Heart right ventricle (tissue), 16 donors: Measurements from ENCODE around the gene LRP1B. TPM values are rescaled to one million over a fixed set of nuclear protein-coding genes. Genes with fewer than 3 reads are reported as not detected.

ENCODE experiments used
- ATAC-seq, 8 donors: fragments of 200-7000 bp; cut with Tn5 transposase; one replicate each; pipeline ENCODE4 v1.9.1; 2020; ENCODE audit warnings: mild to moderate bottlenecking in 8 of 8, moderate library complexity in 8 of 8, moderate number of reproducible peaks in 1 of 8
- DNase-seq, 2 donors: peaks; one replicate each; pipeline ENCODE4 v3.0.0-alpha.2; 2020
- H3K27ac ChIP-seq, 10 donors: fragments of 200-600 bp; sonication (generic) in 2 of 10; one replicate each; pipeline versions ENCODE4 v1.5.0 to v1.8.0; 2020 to 2022; ENCODE audit warnings: mild to moderate bottlenecking in 3 of 10
- H3K27me3 ChIP-seq, 7 donors: fragments of 200-600 bp; one replicate each; pipeline ENCODE4 v1.8.0; 2021 to 2022; ENCODE audit warnings: mild to moderate bottlenecking in 2 of 7
- H3K36me3 ChIP-seq, 9 donors: fragments of 200-600 bp; sonication (generic) in 1 of 9; one replicate each; pipeline versions ENCODE4 v1.5.0 to v1.8.0; 2020 to 2022; ENCODE audit warnings: mild to moderate bottlenecking in 2 of 9
- H3K4me1 ChIP-seq, 9 donors: fragments of 200-600 bp; sonication (generic) in 1 of 9; one replicate each; pipeline versions ENCODE4 v1.5.0 to v1.8.0; 2020 to 2022; ENCODE audit warnings: mild to moderate bottlenecking in 4 of 9
- H3K4me3 ChIP-seq, 10 donors: fragments of 200-600 bp; sonication (generic) in 2 of 10; one replicate each; pipeline versions ENCODE4 v1.5.0 to v1.8.0; 2020 to 2022; ENCODE audit warnings: mild to moderate bottlenecking in 7 of 10, moderate library complexity in 2 of 10
- H3K9me3 ChIP-seq, 11 donors: fragments of 200-600 bp in 10 of 11; sonication (generic) in 2 of 11; one replicate each; pipeline versions ENCODE4 v1.5.0 to v1.8.0; 2013 to 2022; ENCODE audit warnings: mild to moderate bottlenecking in 2 of 11, control low read depth in 1 of 11, moderate library complexity in 1 of 11
- CTCF ChIP-seq, 9 donors: fragments of 200-600 bp; sonication (generic) in 2 of 9; IDR thresholded peaks; one replicate each; pipeline versions ENCODE4 v1.5.0 to v1.8.0; 2021 to 2022; ENCODE audit warnings: antibody characterized with exemption in 9 of 9, mild to moderate bottlenecking in 5 of 9, moderate library complexity in 1 of 9
- WGBS, 2 donors: extraction: QIAGEN DNeasy Blood & Tissue Kit; methylation state at CpG; one replicate each; pipeline ENCODE4 v1.1.7; 2013; ENCODE audit warnings: inconsistent platforms in 1 of 2; 5-methylcytosine and 5-hydroxymethylcytosine counted together
- intact Hi-C, 10 donors: fragments of 100-400 bp; cut with DNase I; formaldehyde crosslinking; loops; one replicate each; pipeline versions ENCODE4 v1.11.1 to v1.14.2; 2022
- polyA plus RNA-seq, 2 donors: library from polyadenylated mRNA; stranded (reverse); fragments of 200-250 nt; gene quantifications; one replicate each; pipeline ENCODE4 v1.2.3, GENCODE V29; 2013
- total RNA-seq, 10 donors: library from RNA; stranded (reverse); fragmentation: NEBNext Ultra II Directional in 3 of 10; extraction: Animal tissue kit (Norgen Biotek cat#: 25700) in 3 of 10; gene quantifications; one replicate each; pipeline versions ENCODE4 v1.2.1 to v1.2.4, GENCODE V29; 2021 to 2023
- donor health status: Arrhythmogenic right ventricular cardiomyopathy.
- donor health status: ischemic (EF 13 %, LVEDD 7.1; RV severe dilation, severe dysfunction).
- donor health status: healthy with polysubstance abuse.
- donor health status: DM: no; HTN: yes; CAD: no.
- donor health status: DM: no; HTN: no; CAD: no.
- donor health status: ischemic (EF 25% LVEDD 6.9; RV normal size, moderate dysfunction).
- donor health status: ischemic (EF 25% LVEDD 5.7; RV mildly dilated, moderate dysfunction).
- donor health status: healthy.
- donor health status: DM: yes; HTN: yes; CAD: no.
- donor health status: Ischemic cardiomyopathy.
- donor health status: ischemic (EF 35%, LVEDD 5.7; RV mildly dilated, moderate dysfunction).
- donor health status: nonischemic (EF 11% LVEDD 7.7; RV severe dilation, severe dysfunction).
- donor health status: DM: yes; HTN: yes; CAD: no.
- donor health status: PGD.
- donor health status: ischemic (EF 29% LVEDD 5.4; RV normal size, mild dysfunction).
- donor health status: nonischemic (EF 23%, LVEDD 6.1; RV moderate dilation, normal function).

Gene LRP1B
- total and polyA plus RNA-seq, 12 donors = 0.02 to 0.27 (median 0.14) TPM; not detected in 1

DNA sequence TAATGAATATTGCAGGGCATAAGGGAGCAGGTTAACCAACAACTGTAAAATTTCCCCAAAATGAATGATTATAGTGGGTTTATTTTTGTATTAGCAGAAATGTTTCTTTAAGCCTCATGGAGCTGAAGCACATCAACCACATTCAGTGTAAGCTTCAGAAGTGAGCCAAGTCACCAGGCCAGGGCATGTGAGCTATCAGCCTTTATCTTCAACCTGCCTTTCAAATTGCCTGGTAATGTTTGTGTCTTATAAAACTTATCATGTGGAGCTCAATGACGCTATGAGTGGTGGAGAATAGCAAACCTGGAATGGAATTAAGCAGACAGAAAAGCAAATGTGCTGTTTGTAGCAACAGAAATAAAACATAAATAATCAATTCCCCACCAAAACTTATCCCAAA lies 1068.4 kb downstream of the LRP1B start:
- Histone ChIP-seq H3K27me3 (no peaks in the 10 kb centered on the region), H3K9me3 (no peaks in the 10 kb centered on the region), H3K4me1 (peaks cover 0 to 5% (median 0%) of the 10 kb centered on the region in 9 donors), H3K27ac (no peak overlapping the region), H3K36me3 (no peaks in the 10 kb centered on the region), H3K4me3 (no peak overlapping the region)
- DNase-seq = peak; percentile 8 to 37
- WGBS, 2 donors = 14 to 21% methylated on average over 1 of the region's 1 CpG
- no peak for TF ChIP-seq CTCF (IDR thresholded peaks at IDR 0.05)
- ATAC-seq = peak in 7 of 8 donors; percentile 69 to 92 (median 84)
- intact Hi-C loops = no loop called here

DNA sequence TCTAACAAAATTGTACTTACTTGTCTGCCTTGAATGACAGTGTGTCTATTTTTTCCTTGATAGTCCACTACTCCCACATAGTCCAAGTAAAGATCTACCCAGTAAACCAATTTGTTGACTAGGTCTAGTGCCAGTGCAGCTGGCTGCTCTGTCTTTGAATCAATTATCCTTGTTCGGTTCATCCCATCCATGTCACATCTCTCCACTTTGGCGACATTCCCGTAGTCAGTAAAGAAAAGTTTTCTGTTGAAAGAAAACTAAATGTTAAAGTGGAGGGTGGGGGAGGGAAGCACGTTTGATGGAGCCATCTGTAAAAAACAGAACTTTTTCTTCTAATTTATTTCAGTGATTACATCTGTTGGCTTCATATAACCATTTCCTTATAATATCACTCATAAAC lies 1068.8 kb downstream of the LRP1B start:
- no peaks in the 10 kb centered on the region for H3K36me3 ChIP-seq
- no peaks in the 10 kb centered on the region for H3K9me3 ChIP-seq
- intact Hi-C loops = no loop called here
- H3K27ac ChIP-seq = no peak overlapping the region
- 68 to 72% methylated on average over 4 of the region's 4 CpGs for WGBS, 2 donors
- H3K4me1 ChIP-seq = peaks cover 0 to 5% (median 0%) of the 10 kb centered on the region in 9 donors
- no peak overlapping the region for H3K4me3 ChIP-seq
- no peak for DNase-seq
- no peak for ATAC-seq
- TF ChIP-seq CTCF (IDR thresholded peaks at IDR 0.05) = no peak
- no peaks in the 10 kb centered on the region for H3K27me3 ChIP-seq

- ATAC-seq = no peak
- intact Hi-C loops = no loop called here
Observed at GRCh38 chr2:141058556-141058955, 1072.3 kb downstream of the LRP1B start.

DNA sequence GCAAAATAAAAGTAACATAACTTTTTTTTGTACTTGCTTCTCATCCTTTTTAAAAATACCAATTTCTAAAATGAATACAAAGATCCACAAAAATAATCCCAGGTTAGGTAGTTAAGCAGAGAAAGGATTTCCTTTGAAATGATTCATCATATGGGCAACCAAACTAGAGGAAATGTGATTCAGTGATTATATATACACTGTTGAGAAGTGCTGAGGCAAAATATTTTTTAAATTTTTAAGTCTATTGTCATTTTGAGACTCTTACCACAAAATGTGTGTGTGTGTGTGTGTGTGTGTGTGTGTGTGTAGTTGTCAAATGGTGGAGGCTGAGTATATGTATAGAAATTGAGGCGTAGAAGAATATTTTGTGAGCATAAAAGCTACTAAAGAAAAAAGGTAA lies 1075.3 kb downstream of the LRP1B start:
- Histone ChIP-seq H3K9me3 (peaks cover 0 to 8% (median 0%) of the 10 kb centered on the region in 11 donors), H3K4me3 (no peak overlapping the region), H3K27ac (no peak overlapping the region), H3K27me3 (no peaks in the 10 kb centered on the region), H3K36me3 (no peaks in the 10 kb centered on the region), H3K4me1 (no peaks in the 10 kb centered on the region)
- TF ChIP-seq CTCF (IDR thresholded peaks at IDR 0.05) = no peak
- ATAC-seq (no peak), DNase-seq (no peak)
- 92 to 98% methylated on average over 1 of the region's 1 CpG for WGBS, 2 donors
- intact Hi-C loops = no loop called here

More at GRCh38 chr2:141058556-141058955, 1072.3 kb downstream of the LRP1B start:
- no peaks in the 10 kb centered on the region for H3K27me3 ChIP-seq
- DNase-seq = no peak
- no peaks in the 10 kb centered on the region for H3K36me3 ChIP-seq
- H3K27ac ChIP-seq = no peak overlapping the region
- no peaks in the 10 kb centered on the region for H3K9me3 ChIP-seq
- H3K4me3 ChIP-seq = no peak overlapping the region
- TF ChIP-seq CTCF (IDR thresholded peaks at IDR 0.05) = no peak
- 50 to 62% methylated on average over 4 of the region's 4 CpGs for WGBS, 2 donors
- peaks cover 0 to 5% (median 0%) of the 10 kb centered on the region in 9 donors for H3K4me1 ChIP-seq
